H1 (cell line): ENCODE results near the gene LINC01488. TPM values are rescaled to one million over a fixed set of nuclear protein-coding genes. Genes with fewer than 3 reads are reported as not detected.

Experiments
- CTCF ChIA-PET: fragments of 300-600 bp; sonication (Branson Sonifier 250); formaldehyde crosslinking; loops from one replicate; lab custom pipeline; 2021; ENCODE audit not compliant: partially characterized antibody; lab: Charles Lee
- POLR2A ChIA-PET: fragments of 300-600 bp; sonication (Branson Sonifier 250); formaldehyde crosslinking; loops from one replicate; lab custom pipeline; 2021; ENCODE audit warnings: inconsistent platforms; ENCODE audit not compliant: partially characterized antibody; lab: Charles Lee
- DNase-seq, 2 experiments: peaks; one replicate each; pipeline versions ENCODE4 v3.0.0 to v3.0.0-alpha.2; 2010 to 2022; ENCODE audit warnings: low spot score in 2 of 2, low read depth in 1 of 2, mixed read lengths in 1 of 2
- FAIRE-seq: peaks from 2 replicates; lab custom pipeline; 2011; peaks lifted over from hg19 to GRCh38; lab: Jason Lieb, UNC
- H2AFZ ChIP-seq: 2 replicates; pipeline ENCODE4 v1.8.1; 2012; ENCODE audit warnings: low read length, inconsistent platforms
- H2AK5ac ChIP-seq: 2 replicates; pipeline ENCODE4 v1.6.1; 2013; ENCODE audit warnings: low read depth, low read length
- H2BK120ac ChIP-seq: replicated peaks from 2 replicates; pipeline ENCODE3; 2013; ENCODE audit warnings: low read depth, low read length, inconsistent platforms
- H2BK12ac ChIP-seq: 2 replicates; pipeline ENCODE4 v1.6.1; 2013; ENCODE audit warnings: low read depth, low read length
- H2BK15ac ChIP-seq: 2 replicates; pipeline ENCODE4 v1.6.1; 2013; ENCODE audit warnings: low read length
- H2BK20ac ChIP-seq: 2 replicates; pipeline ENCODE4 v1.6.1; 2013; ENCODE audit warnings: low read length
- H2BK5ac ChIP-seq: 2 replicates; pipeline ENCODE4 v1.6.1; 2013; ENCODE audit warnings: low read depth, low read length
- H3K14ac ChIP-seq: 2 replicates; pipeline ENCODE4 v1.6.1; 2013; ENCODE audit warnings: inconsistent platforms; ENCODE audit not compliant: insufficient read length
- H3K18ac ChIP-seq: 2 replicates; pipeline ENCODE4 v1.6.1; 2013; ENCODE audit warnings: low read length; ENCODE audit errors: extremely low read depth
- H3K23ac ChIP-seq: 2 replicates; pipeline ENCODE4 v1.6.1; 2013; ENCODE audit warnings: inconsistent platforms; ENCODE audit not compliant: insufficient read length
- H3K23me2 ChIP-seq: 2 replicates; pipeline ENCODE4 v1.6.1; 2013; ENCODE audit warnings: low read depth, low read length
- H3K27ac ChIP-seq: 2 replicates; pipeline ENCODE4 v1.6.1; 2011; ENCODE audit warnings: low read depth, low read length, inconsistent platforms
- H3K27me3 ChIP-seq, 4 experiments: replicated peaks in 1 of 4; 1 replicate in 1 of 4; 2 replicates in 3 of 4; pipeline versions ENCODE4 v1.6.1 to v1.8.1; 2011 to 2013; ENCODE audit warnings: low read length in 3 of 4, mild to moderate bottlenecking in 3 of 4, inconsistent platforms in 2 of 4, mixed read lengths in 2 of 4, moderate library complexity in 1 of 4; ENCODE audit not compliant: control insufficient read depth in 3 of 4, insufficient read depth in 3 of 4; ENCODE audit errors: extremely low read depth in 1 of 4
- H3K36me3 ChIP-seq, 4 experiments: 2 replicates each; pipeline versions ENCODE4 v1.6.1 to v1.8.1; 2011 to 2013; ENCODE audit warnings: mild to moderate bottlenecking in 4 of 4, low read length in 3 of 4, moderate library complexity in 2 of 4, control low read depth in 1 of 4, inconsistent platforms in 1 of 4; ENCODE audit not compliant: insufficient read depth in 4 of 4, control insufficient read depth in 2 of 4
- H3K4ac ChIP-seq: replicated peaks from 2 replicates; pipeline ENCODE3; 2013; ENCODE audit warnings: low read length, low read depth, mixed read lengths, inconsistent platforms; ENCODE audit not compliant: insufficient read length
- H3K4me1 ChIP-seq, 4 experiments: replicated peaks in 1 of 4; 1 replicate in 1 of 4; 2 replicates in 3 of 4; pipeline versions ENCODE4 v1.6.1 to v1.8.1; 2011 to 2013; ENCODE audit warnings: low read length in 3 of 4, inconsistent platforms in 2 of 4, mixed read lengths in 1 of 4; ENCODE audit not compliant: insufficient read depth in 4 of 4, control insufficient read depth in 3 of 4
- H3K4me2 ChIP-seq, 2 experiments: 2 replicates each; pipeline versions ENCODE4 v1.6.1 to v1.8.1; 2011 to 2013; ENCODE audit warnings: low read depth in 2 of 2, low read length in 2 of 2, control low read depth in 1 of 2, inconsistent platforms in 1 of 2, mild to moderate bottlenecking in 1 of 2; ENCODE audit not compliant: insufficient read depth in 1 of 2
- H3K4me3 ChIP-seq, 4 experiments: fragments of 200-600, 300-600 bp in 1 of 4; sonication (generic), shearing (Covaris generic), sonication (Bioruptor Twin) in 1 of 4; 2 replicates each; pipeline versions ENCODE4 v1.5.1 to v1.8.1; 2011 to 2016; ENCODE audit warnings: low read length in 4 of 4, low read depth in 3 of 4, control low read depth in 2 of 4, inconsistent platforms in 2 of 4, mild to moderate bottlenecking in 2 of 4, mixed read lengths in 1 of 4, moderate library complexity in 1 of 4; ENCODE audit not compliant: insufficient read depth in 2 of 4; ENCODE audit errors: extremely low read depth in 1 of 4
- H3K56ac ChIP-seq: replicated peaks from 2 replicates; pipeline ENCODE3; 2013; ENCODE audit warnings: low read depth, mild to moderate bottlenecking, mixed read lengths, low read length, inconsistent platforms; ENCODE audit not compliant: insufficient read length
- H3K79me1 ChIP-seq: 2 replicates; pipeline ENCODE4 v1.6.1; 2013; ENCODE audit warnings: low read depth, low read length, control low read depth
- H3K79me2 ChIP-seq, 2 experiments: 2 replicates each; pipeline versions ENCODE4 v1.6.1 to v1.8.1; 2012 to 2013; ENCODE audit warnings: low read length in 2 of 2, mild to moderate bottlenecking in 2 of 2, inconsistent platforms in 1 of 2; ENCODE audit not compliant: insufficient read depth in 2 of 2, control insufficient read depth in 1 of 2
- H3K9ac ChIP-seq, 4 experiments: replicated peaks in 1 of 4; 1 replicate in 1 of 4; 2 replicates in 3 of 4; pipeline versions ENCODE4 v1.6.1 to v1.8.1; 2011 to 2013; ENCODE audit warnings: low read depth in 3 of 4, low read length in 3 of 4, control low read depth in 2 of 4, mild to moderate bottlenecking in 2 of 4, moderate library complexity in 2 of 4, inconsistent platforms in 1 of 4; ENCODE audit errors: extremely low read depth in 1 of 4
- H3K9me3 ChIP-seq, 2 experiments: 2 replicates each; pipeline versions ENCODE4 v1.6.1 to v1.8.1; 2012 to 2013; ENCODE audit warnings: mild to moderate bottlenecking in 2 of 2, moderate library complexity in 2 of 2, control low read depth in 1 of 2, inconsistent platforms in 1 of 2, low read depth in 1 of 2, low read length in 1 of 2, mixed read lengths in 1 of 2; ENCODE audit not compliant: insufficient read depth in 2 of 2
- H4K20me1 ChIP-seq, 2 experiments: replicated peaks in 1 of 2; 2 replicates each; pipeline versions ENCODE3 to v1.8.1; 2011 to 2013; ENCODE audit warnings: inconsistent platforms in 2 of 2, low read length in 2 of 2, mild to moderate bottlenecking in 1 of 2; ENCODE audit not compliant: insufficient read depth in 2 of 2, control insufficient read depth in 1 of 2
- H4K5ac ChIP-seq: 2 replicates; pipeline ENCODE4 v1.6.1; 2013; ENCODE audit warnings: low read length, low read depth, mixed read lengths, inconsistent platforms; ENCODE audit not compliant: insufficient read length
- H4K8ac ChIP-seq: 2 replicates; pipeline ENCODE4 v1.8.0; 2013; ENCODE audit warnings: mild to moderate bottlenecking, moderate library complexity, low read length, inconsistent platforms; ENCODE audit not compliant: insufficient read depth; ENCODE audit errors: extremely low read depth
- H4K91ac ChIP-seq: replicated peaks from 2 replicates; pipeline ENCODE3; 2013; ENCODE audit warnings: low read length, mixed read lengths, inconsistent platforms; ENCODE audit not compliant: insufficient read length
- ASH2L ChIP-seq: fragments of 200-600, 300-600 bp; sonication (generic); IDR thresholded peaks from one replicate; pipeline ENCODE4 v1.7.1; 2017; ENCODE audit warnings: low read length
- CBX5 ChIP-seq: fragments of 300-800, 300-1000 bp; sonication (generic); IDR thresholded peaks from 2 replicates; pipeline ENCODE4 v1.7.1; 2016; ENCODE audit warnings: antibody characterized with exemption, low read length, low read depth
- JUND ChIP-seq: IDR thresholded peaks from 2 replicates; pipeline ENCODE4 v1.6.1; 2011; ENCODE audit warnings: mild to moderate bottlenecking, improper control_type of control experiment, low read length
- KDM4A ChIP-seq: IDR thresholded peaks from one replicate; pipeline ENCODE4 v1.7.1; 2012; ENCODE audit warnings: low read depth, mild to moderate bottlenecking, moderate library complexity, low read length, inconsistent platforms; ENCODE audit not compliant: severe bottlenecking
- MAFK ChIP-seq: IDR thresholded peaks from 2 replicates; pipeline ENCODE4 v1.6.1; 2012; ENCODE audit warnings: low read depth, mild to moderate bottlenecking, improper control_type of control experiment, low read length
- PHF8 ChIP-seq: fragments of 200-600 bp; sonication (generic); conservative IDR thresholded peaks from 2 replicates; pipeline ENCODE4 v1.7.1; 2012; ENCODE audit warnings: low read depth, mild to moderate bottlenecking, inconsistent platforms, low read length, moderate library complexity
- RAD21 ChIP-seq, 2 experiments: IDR thresholded peaks in 1 of 2; conservative IDR thresholded peaks in 1 of 2; 2 replicates each; pipeline ENCODE4 v1.6.1; 2011; ENCODE audit warnings: low read depth in 2 of 2, low read length in 2 of 2, improper control_type of control experiment in 1 of 2, inconsistent platforms in 1 of 2, mild to moderate bottlenecking in 1 of 2, moderate library complexity in 1 of 2
- TCF12 ChIP-seq: IDR thresholded peaks from 2 replicates; pipeline ENCODE4 v1.6.1; 2011; ENCODE audit warnings: low read depth, mild to moderate bottlenecking, low read length
- WGBS, 2 experiments: shearing (Covaris generic) in 1 of 2; methylation state at CpG; one replicate each; pipeline versions ENCODE4 v1.1.6 to v1.1.7; 2013 to 2015; ENCODE audit warnings: low lambda C conversion rate in 2 of 2, mixed read lengths in 2 of 2, inconsistent platforms in 1 of 2, low coverage in 1 of 2, missing lambda C conversion rate in 1 of 2; ENCODE audit not compliant: insufficient replicate concordance in 2 of 2, insufficient coverage in 1 of 2, insufficient read length in 1 of 2; ENCODE audit errors: extremely low coverage in 1 of 2, missing lambda C conversion rate in 1 of 2; 5-methylcytosine and 5-hydroxymethylcytosine counted together
- polyA plus RNA-seq, 7 experiments: library from polyadenylated mRNA; depleted of rRNA in 3 of 7; stranded (reverse) in 5 of 7; unstranded in 2 of 7; fragments of >200 nt in 5 of 7; fragments of 200-250 nt in 2 of 7; gene quantifications; 1 replicate in 5 of 7; 2 replicates in 1 of 7; 4 replicates in 1 of 7; pipeline versions ENCODE4 v1.2.1 to v1.2.3, GENCODE V29; 2011 to 2013; ENCODE audit warnings: missing spikeins in 2 of 7, mixed read lengths in 2 of 7
- total RNA-seq: library from RNA; stranded (reverse); fragmentation: NEBNext Ultra II Directional; extraction: Animal tissue kit (Norgen Biotek cat#: 25700); gene quantifications from 2 replicates; pipeline ENCODE4 v1.2.1, GENCODE V29; 2021
- TF ChIP-seq, protein P1 (sequence below): IDR thresholded peaks from 2 replicates; pipeline ENCODE4 v1.6.1; 2011; ENCODE audit warnings: low read length, improper control_type of control experiment

LINC01488 gene
- total and polyA plus RNA-seq, 2 of the 8 experiments (the other 6 are each of a cell fraction or from before 2014, with no cell fraction given): not detected

DNA sequence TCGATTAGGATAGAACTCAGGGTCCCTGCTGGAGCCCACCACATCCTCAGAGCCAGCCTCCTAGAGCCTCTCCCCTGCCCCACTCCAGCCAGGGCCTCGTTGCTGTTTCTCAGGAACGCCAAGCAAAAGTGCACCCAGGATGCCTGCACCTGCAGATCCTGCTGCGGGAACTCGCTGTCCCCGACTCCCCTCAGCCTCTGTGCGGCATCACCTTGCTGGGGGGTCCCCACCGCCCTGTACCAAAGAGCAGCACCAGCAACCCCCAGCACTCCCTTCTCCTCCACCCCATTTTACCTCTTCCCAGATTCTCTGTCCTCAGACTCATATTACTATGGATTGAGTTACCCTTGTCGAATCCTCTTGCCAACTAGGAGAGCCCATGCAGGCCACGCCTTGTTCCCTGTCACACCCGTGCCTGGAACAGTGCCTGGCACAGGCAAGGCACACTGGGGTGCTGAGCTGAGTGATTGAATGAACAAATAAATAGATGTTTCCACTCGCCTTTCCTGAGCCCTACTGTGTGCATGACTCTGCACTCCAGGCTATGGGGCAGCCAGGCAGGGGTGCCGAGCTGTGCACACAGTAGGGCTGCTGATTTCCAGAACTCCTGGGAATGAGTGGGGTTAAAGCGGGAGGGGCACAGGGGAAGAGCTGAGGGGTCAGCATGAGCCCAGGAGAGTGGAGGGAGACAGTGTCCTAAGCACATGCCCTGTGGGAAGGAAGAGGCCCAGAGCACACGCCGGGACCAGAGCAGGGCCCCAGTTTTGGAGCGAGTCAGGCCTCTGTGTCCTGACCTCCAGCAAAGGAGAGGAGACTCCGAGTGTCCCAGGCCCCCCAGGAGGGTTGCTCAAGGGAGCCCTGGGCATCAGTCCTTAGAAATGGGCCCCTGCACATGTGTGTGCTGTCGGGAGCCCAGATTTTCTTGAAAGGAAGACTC is 44.3 kb downstream of the LINC01488 start:
- no peak overlapping the region for H3K56ac ChIP-seq
- H3K4me2 ChIP-seq: no peak overlapping the region
- H3K79me2 ChIP-seq: no peaks in the 10 kb centered on the region
- no peak overlapping the region for H2BK120ac ChIP-seq
- H2BK20ac ChIP-seq: peak overlapping the region; percentile 40; the same call in 1 of the 2 replicates
- H3K79me1 ChIP-seq: no peaks in the 10 kb centered on the region
- ChIA-PET CTCF (interaction anchor here (0.6 to 0.8 kb wide), 2 partner anchors 65 to 130 kb away, joined by 3 read pairs; no protein-coding TSS in a partner anchor), POLR2A (interaction anchor here (1.4 kb wide), 1 partner anchor 8 kb away, joined by 3 read pairs; no protein-coding TSS in a partner anchor)
- no peak overlapping the region for H3K14ac ChIP-seq
- no peak overlapping the region for H3K9ac ChIP-seq
- no peak overlapping the region for H3K27ac ChIP-seq
- H2BK15ac ChIP-seq: 0 out of 2 replicates have a peak overlapping the region, but pooled peaks have one; percentile 81
- H3K4me3 ChIP-seq: no peak overlapping the region
- no peaks in the 10 kb centered on the region for H3K9me3 ChIP-seq
- no peak overlapping the region for H3K23ac ChIP-seq
- no peak overlapping the region; the same call in 1 of the 2 replicates for H2AK5ac ChIP-seq
- no peak overlapping the region for H3K4ac ChIP-seq
- H3K4me1 ChIP-seq: peaks cover 4 to 21% (median 9%) of the 10 kb centered on the region in 4 experiments
- peak overlapping the region; percentile 56; the same call in 1 of the 2 replicates for H2BK5ac ChIP-seq
- 0 out of 2 replicates have a peak overlapping the region, but pooled peaks have one; percentile 19 for H2BK12ac ChIP-seq
- H3K23me2 ChIP-seq: no peaks in the 10 kb centered on the region; the same call in 1 of the 2 replicates
- no peak overlapping the region for H4K5ac ChIP-seq
- no peak overlapping the region for H2AFZ ChIP-seq
- no peaks in the 10 kb centered on the region for H4K20me1 ChIP-seq
- peak overlapping the region; percentile 50 for H4K91ac ChIP-seq
- H3K18ac ChIP-seq: no peak overlapping the region; the same call in none of the 2 replicates
- FAIRE-seq (no peak), DNase-seq (no peak)
- 84% methylated on average over 19 of the region's 19 CpGs; no CpG with 5 or more reads in 1 of the 2 experiments for WGBS, 2 experiments
- no peaks in the 10 kb centered on the region for H3K36me3 ChIP-seq
- peaks cover 0 to 10% (median 1%) of the 10 kb centered on the region in 4 experiments; a peak in 2 of 7 replicates for H3K27me3 ChIP-seq
- H4K8ac ChIP-seq: no peak overlapping the region
- TF ChIP-seq KDM4A (no peak), CBX5 (no peak), MAFK (no peak), JUND (no peak), ASH2L (no peak), PHF8 (no peak), RAD21 (IDR thresholded peaks at IDR 0.05 in 1 of 2, conservative IDR thresholded peaks at IDR 0.05 in 1 of 2; ENCODE audit: low read depth in 2 of 2, low read length in 2 of 2) (no peak), TCF12 (no peak)
- TF ChIP-seq, protein P1, sequence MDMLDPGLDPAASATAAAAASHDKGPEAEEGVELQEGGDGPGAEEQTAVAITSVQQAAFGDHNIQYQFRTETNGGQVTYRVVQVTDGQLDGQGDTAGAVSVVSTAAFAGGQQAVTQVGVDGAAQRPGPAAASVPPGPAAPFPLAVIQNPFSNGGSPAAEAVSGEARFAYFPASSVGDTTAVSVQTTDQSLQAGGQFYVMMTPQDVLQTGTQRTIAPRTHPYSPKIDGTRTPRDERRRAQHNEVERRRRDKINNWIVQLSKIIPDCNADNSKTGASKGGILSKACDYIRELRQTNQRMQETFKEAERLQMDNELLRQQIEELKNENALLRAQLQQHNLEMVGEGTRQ: no peak
